Muscle layer of colon (tissue), 2 donors: ENCODE results near the gene HPCAL4.
A peak's percentile ranks its signal among the peaks of the same experiment; 100 is the strongest.

Source experiments
- H3K27ac ChIP-seq: one replicate; pipeline ENCODE4 v1.7.0; 2013; ENCODE audit warnings: low read depth, mild to moderate bottlenecking, low read length, moderate library complexity
- H3K27me3 ChIP-seq, 2 donors: one replicate each; pipeline ENCODE4 v1.7.0; 2013; ENCODE audit warnings: low read length in 2 of 2, mild to moderate bottlenecking in 2 of 2; ENCODE audit not compliant: insufficient read depth in 2 of 2, control insufficient read depth in 1 of 2
- H3K36me3 ChIP-seq: one replicate; pipeline ENCODE4 v1.7.0; 2013; ENCODE audit warnings: mild to moderate bottlenecking, low read length; ENCODE audit not compliant: insufficient read depth
- H3K4me1 ChIP-seq: one replicate; pipeline ENCODE4 v1.7.0; 2013; ENCODE audit warnings: mild to moderate bottlenecking, low read length; ENCODE audit not compliant: insufficient read depth
- H3K4me3 ChIP-seq, 2 donors: one replicate each; pipeline ENCODE4 v1.7.0; 2013; ENCODE audit warnings: low read length in 2 of 2, low read depth in 1 of 2, mild to moderate bottlenecking in 1 of 2, moderate library complexity in 1 of 2
- H3K9ac ChIP-seq: one replicate; pipeline ENCODE4 v1.7.0; 2013; ENCODE audit warnings: low read length
- H3K9me3 ChIP-seq: one replicate; pipeline ENCODE4 v1.7.0; 2013; ENCODE audit warnings: mild to moderate bottlenecking, low read length
- donor health status: abdominal sarcoma.
- donor health status: Adenocarcinoma of cecum.

The HPCAL4 gene

DNA sequence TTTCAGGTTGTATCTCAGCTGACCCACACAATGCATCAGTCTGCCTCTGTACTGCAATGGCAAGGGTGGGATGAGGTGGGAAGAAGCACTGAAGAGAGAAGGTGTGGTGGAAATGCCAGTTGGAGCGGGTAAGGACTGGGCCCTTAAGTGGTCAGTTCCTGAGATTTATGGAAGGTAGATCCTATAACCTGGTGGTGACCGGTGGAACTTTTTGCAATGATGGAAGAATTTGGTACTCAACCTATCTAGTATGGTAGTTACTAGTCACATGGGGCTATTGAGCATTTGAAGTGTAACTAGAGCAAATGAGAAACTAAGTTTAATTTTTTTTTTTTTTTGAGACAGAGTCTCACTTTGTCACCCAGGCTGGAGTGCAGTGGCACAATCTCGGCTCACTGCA lies 8.2 kb upstream of the HPCAL4 start:
- no peaks in the 10 kb centered on the region for H3K9me3 ChIP-seq
- no peaks in the 10 kb centered on the region for H3K27me3 ChIP-seq
- H3K27ac ChIP-seq, result no peak overlapping the region
- H3K36me3 ChIP-seq, result no peaks in the 10 kb centered on the region
- no peaks in the 10 kb centered on the region for H3K4me1 ChIP-seq
- H3K4me3 ChIP-seq, result no peak overlapping the region
- no peak overlapping the region for H3K9ac ChIP-seq

- no peaks in the 10 kb centered on the region for H3K9me3 ChIP-seq
- no peak overlapping the region for H3K9ac ChIP-seq
- no peaks in the 10 kb centered on the region for H3K27me3 ChIP-seq
- no peak overlapping the region for H3K27ac ChIP-seq
- H3K4me3 ChIP-seq, result no peak overlapping the region
- no peaks in the 10 kb centered on the region for H3K36me3 ChIP-seq
- H3K4me1 ChIP-seq, result no peaks in the 10 kb centered on the region
Measured at GRCh38 chr1:39698568-39698967, 7.3 kb upstream of the HPCAL4 start.

- no peak overlapping the region for H3K9ac ChIP-seq
- no peaks in the 10 kb centered on the region for H3K36me3 ChIP-seq
- H3K9me3 ChIP-seq, result no peaks in the 10 kb centered on the region
- H3K27ac ChIP-seq, result no peak overlapping the region
- H3K4me3 ChIP-seq, result no peak overlapping the region
- peaks cover 14 to 21% of the 10 kb centered on the region in 2 donors for H3K27me3 ChIP-seq
- peaks cover 11% of the 10 kb centered on the region for H3K4me1 ChIP-seq
Measured at GRCh38 chr1:39696448-39696847, 5.2 kb upstream of the HPCAL4 start.

DNA sequence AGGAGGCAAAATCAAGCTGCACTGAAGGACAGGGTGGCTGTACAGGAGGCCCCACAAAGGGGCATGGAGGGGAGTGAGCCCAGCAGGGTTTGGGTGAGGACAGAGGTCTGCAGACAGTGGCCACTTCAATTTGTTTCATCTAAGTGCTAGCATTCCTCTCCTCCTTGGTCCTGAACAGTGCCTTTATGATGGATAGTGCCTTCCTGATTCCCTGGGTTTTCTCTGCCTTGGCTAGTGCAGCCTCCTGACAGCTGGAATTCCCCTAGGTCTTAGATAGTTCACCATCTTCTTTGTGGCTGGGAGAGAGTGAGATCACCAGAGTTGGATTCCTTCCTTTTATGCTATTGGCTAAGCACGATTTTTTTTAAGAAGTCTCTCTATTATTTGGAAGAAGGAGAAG lies 3.8 kb upstream of the HPCAL4 start:
- Histone ChIP-seq H3K9ac (no peak overlapping the region), H3K4me1 (peaks cover 15% of the 10 kb centered on the region), H3K27ac (no peak overlapping the region), H3K9me3 (no peaks in the 10 kb centered on the region), H3K36me3 (no peaks in the 10 kb centered on the region), H3K4me3 (no peak overlapping the region), H3K27me3 (peaks cover 26 to 35% of the 10 kb centered on the region in 2 donors)

DNA sequence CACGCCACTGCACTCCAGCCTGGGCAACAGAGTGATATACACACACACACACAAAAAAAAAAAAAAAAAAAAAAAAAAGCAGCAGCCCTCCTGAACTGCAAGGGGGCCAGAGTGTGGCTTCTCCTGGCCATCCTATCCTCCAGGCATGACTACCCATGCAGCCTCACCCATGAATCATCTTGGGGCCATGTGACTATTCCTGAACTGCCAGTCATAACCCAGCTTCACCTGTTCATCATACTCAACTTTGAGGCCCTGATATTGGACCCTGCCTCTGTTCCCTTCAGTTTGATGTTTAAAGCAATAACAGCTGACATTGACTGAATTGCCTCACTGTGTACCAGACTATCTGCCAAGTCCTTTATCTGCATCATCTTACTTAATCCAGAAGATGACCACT lies 2.8 kb upstream of the HPCAL4 start:
- Histone ChIP-seq H3K9ac (no peak overlapping the region), H3K27ac (no peak overlapping the region), H3K4me1 (peaks cover 15% of the 10 kb centered on the region), H3K4me3 (no peak overlapping the region), H3K9me3 (no peaks in the 10 kb centered on the region), H3K27me3 (peaks cover 29 to 45% of the 10 kb centered on the region in 2 donors), H3K36me3 (no peaks in the 10 kb centered on the region)

GRCh38 chr1:39692152-39693074 lies 1.2 kb upstream of the HPCAL4 start:
- no peaks in the 10 kb centered on the region for H3K36me3 ChIP-seq
- peaks cover 15% of the 10 kb centered on the region for H3K4me1 ChIP-seq
- peaks cover 29 to 46% of the 10 kb centered on the region in 2 donors for H3K27me3 ChIP-seq
- H3K9me3 ChIP-seq, result no peaks in the 10 kb centered on the region
- peak overlapping the region in 1 of 2 donors; percentile 15 for H3K4me3 ChIP-seq
- no peak overlapping the region for H3K9ac ChIP-seq
- H3K27ac ChIP-seq, result no peak overlapping the region

DNA sequence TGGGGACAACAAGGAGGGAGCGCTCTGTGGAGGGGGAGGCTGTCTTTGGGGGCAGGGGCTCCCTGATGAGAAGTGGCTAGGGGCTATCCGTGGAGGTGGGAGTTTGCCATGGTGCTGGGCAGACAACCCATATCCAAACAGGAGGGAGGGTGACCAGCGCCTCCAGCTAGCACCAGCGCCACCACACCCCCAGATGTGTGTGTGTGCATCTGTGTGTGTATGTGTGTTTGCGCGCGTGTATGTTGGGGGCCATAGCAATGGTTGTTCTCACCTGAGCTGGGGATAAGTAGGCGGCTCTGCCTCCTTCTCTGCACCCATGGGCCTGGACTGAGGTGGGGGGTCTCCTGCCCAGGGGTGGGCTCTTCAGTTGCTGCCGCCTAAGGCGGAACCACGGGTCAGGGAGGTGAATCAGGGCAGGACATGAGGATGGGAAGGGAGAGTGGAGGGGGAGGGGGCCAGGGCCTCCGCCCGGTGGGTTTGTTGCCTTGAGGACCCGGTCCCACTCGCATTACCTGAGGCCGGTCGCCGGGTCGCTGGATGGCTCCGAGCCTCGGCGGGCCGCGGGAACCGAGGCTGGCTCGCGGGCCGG lies 345 bp downstream of the HPCAL4 start:
- H3K9ac ChIP-seq, result no peak overlapping the region
- peaks cover 15% of the 10 kb centered on the region for H3K4me1 ChIP-seq
- peaks cover 29 to 46% of the 10 kb centered on the region in 2 donors for H3K27me3 ChIP-seq
- H3K36me3 ChIP-seq, result no peaks in the 10 kb centered on the region
- peak overlapping the region in 1 of 2 donors; percentile 31 for H3K4me3 ChIP-seq
- no peaks in the 10 kb centered on the region for H3K9me3 ChIP-seq
- no peak overlapping the region for H3K27ac ChIP-seq

- H3K9me3 ChIP-seq, result no peaks in the 10 kb centered on the region
- no peak overlapping the region for H3K27ac ChIP-seq
- H3K4me3 ChIP-seq, result no peak overlapping the region
- H3K4me1 ChIP-seq, result peaks cover 15% of the 10 kb centered on the region
- H3K27me3 ChIP-seq, result peaks cover 29 to 48% of the 10 kb centered on the region in 2 donors
- no peaks in the 10 kb centered on the region for H3K36me3 ChIP-seq
- no peak overlapping the region for H3K9ac ChIP-seq
Measured at GRCh38 chr1:39690225-39690624, 1.0 kb downstream of the HPCAL4 start.

- Histone ChIP-seq H3K36me3 (no peaks in the 10 kb centered on the region), H3K9ac (no peak overlapping the region), H3K9me3 (no peaks in the 10 kb centered on the region), H3K27ac (no peak overlapping the region), H3K4me3 (no peak overlapping the region), H3K27me3 (peaks cover 29 to 54% of the 10 kb centered on the region in 2 donors), H3K4me1 (peaks cover 15% of the 10 kb centered on the region)
Measured at GRCh38 chr1:39689635-39690034, 1.6 kb downstream of the HPCAL4 start.

DNA sequence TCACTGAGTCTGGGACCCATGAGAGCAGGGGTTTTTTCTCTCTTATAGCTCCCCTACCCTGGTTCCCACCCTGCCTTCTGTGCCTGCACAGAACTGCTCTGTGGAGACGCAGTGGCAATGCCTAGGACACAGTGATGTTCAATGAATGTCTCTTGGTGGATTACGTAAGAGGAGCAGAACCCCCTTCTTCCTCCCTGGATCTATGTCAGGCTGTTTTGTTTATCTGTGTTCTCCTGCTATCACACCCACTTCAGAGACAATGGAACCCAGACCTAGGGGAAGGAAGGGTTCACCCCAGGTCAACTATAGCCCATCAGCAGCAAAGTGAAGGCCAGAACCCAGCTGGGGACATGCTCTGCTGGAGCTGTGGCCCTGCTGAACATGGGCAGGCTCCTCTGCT lies 2.0 kb downstream of the HPCAL4 start:
- Histone ChIP-seq H3K9ac (no peak overlapping the region), H3K27me3 (peaks cover 29 to 58% of the 10 kb centered on the region in 2 donors), H3K36me3 (no peaks in the 10 kb centered on the region), H3K9me3 (no peaks in the 10 kb centered on the region), H3K4me1 (peaks cover 15% of the 10 kb centered on the region), H3K27ac (no peak overlapping the region), H3K4me3 (no peak overlapping the region)

- peaks cover 29 to 61% of the 10 kb centered on the region in 2 donors for H3K27me3 ChIP-seq
- H3K4me1 ChIP-seq, result peaks cover 15% of the 10 kb centered on the region
- H3K36me3 ChIP-seq, result no peaks in the 10 kb centered on the region
- no peak overlapping the region for H3K4me3 ChIP-seq
- no peaks in the 10 kb centered on the region for H3K9me3 ChIP-seq
- no peak overlapping the region for H3K27ac ChIP-seq
- no peak overlapping the region for H3K9ac ChIP-seq
Measured at GRCh38 chr1:39688706-39689105, 2.5 kb downstream of the HPCAL4 start.
